Stimulated activated CD8-positive, alpha-beta memory T cell treated with anti-CD3 and anti-CD28 coated beads, Interleukin-15, amount 100 ng/mL, for 4 hours (primary cell): ENCODE measurements around the gene SGK1.
"Not testable (repeated sequence)": the region's sequence is repeated elsewhere in the genome, so short reads cannot be mapped to it uniquely, and the experiment has no call there.

Experiments used
- DNase-seq, 2 donors: peaks; one replicate each; pipeline ENCODE4 v3.0.0-alpha.2; 2020; ENCODE audit warnings: low read depth in 2 of 2

SGK1 gene

DNA sequence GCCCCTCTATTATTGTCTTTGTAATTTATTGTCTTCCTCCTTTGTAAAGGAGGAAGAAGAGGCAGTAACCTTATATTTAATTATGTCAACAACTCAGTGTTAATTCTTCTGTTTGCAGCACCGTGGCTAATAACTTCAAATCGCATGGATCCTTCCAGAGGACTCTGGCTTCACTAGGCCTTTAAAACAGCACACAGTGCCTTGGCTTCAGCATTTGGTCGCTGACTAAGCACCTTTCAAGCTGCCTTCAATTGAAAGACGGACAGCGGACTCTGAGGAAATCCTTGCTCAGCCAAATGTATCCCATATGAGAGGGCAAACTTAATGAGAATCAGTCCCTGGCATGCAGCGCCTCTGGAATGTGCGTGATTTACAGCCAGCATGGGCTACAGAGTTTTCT, 64.2 kb downstream of the SGK1 start:
- no peak for DNase-seq

DNA sequence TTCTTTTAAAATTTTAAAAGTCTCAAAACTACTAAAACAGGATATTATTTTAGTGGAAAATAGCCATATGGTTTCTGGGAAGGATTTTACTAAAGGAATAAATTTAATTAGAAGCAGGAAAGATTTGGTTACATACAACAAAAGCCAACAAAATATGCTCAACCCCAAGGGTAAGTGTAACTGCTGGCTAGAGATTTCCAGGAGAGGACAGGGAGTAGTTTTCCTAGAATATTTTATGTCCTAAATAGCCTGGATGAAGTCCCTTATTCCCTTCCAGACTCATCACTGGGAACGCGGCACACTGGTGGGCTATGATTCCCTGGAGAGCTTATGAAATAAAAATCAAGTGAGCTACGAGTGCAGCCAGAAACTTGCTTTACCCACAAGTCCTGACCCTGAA, 66.6 kb downstream of the SGK1 start:
- DNase-seq: no peak

GRCh38 chr6:134250776-134251175, 67.1 kb downstream of the SGK1 start:
- no peak for DNase-seq

- no peak for DNase-seq
Measured at GRCh38 chr6:134249759-134250602, 67.9 kb downstream of the SGK1 start.

- no peak for DNase-seq
Measured at GRCh38 chr6:134249239-134249758, 68.6 kb downstream of the SGK1 start.

GRCh38 chr6:134247844-134248580, 69.9 kb downstream of the SGK1 start:
- DNase-seq: no peak

DNA sequence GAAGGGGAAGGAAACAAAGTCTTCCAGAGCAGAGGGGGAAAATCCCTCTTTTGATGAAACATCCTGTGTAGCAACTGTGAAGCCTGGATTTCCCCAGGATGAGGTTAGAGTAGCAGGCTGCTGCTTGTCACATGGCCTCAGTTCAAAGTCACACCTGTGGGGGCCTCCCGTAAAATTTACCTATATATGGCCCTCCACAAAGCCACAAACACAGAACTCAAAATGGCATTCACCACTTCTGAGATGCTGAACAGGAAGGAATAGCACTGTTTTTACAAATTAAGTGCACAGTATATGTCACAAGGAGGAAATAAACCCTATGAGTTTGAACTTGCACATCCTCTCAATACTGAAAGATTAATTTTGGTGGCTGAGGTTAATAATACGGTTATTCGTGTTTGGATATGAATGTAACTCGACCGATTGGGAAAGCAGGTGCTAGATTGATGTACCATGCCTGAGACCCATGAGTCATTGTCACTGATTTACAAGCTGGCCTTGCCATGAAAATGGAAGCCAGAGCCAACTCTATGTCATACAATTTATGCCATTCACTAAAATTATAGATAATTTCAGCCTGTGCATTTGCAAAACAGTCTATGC, 70.6 kb downstream of the SGK1 start:
- peak; percentile 16 to 50 for DNase-seq

DNA sequence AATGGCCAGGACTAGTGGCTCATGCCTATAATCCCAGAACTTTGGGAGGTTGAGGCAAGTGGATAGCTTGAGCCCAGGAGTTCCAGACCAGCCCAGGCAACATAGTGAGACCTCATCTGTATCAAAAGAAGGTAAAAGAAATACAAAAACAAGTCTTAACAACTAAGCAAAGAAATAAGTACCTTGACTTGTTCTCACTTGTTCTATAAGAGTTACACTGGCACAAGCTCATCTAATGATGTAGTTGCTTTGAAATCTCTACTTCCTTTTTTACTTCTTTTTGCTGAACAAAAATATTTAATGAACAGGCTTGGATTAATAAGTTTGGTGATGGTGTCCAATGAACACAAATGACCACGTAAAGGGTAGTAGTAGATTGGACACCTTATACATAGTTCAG, 72.2 kb downstream of the SGK1 start:
- DNase-seq: no peak

DNA sequence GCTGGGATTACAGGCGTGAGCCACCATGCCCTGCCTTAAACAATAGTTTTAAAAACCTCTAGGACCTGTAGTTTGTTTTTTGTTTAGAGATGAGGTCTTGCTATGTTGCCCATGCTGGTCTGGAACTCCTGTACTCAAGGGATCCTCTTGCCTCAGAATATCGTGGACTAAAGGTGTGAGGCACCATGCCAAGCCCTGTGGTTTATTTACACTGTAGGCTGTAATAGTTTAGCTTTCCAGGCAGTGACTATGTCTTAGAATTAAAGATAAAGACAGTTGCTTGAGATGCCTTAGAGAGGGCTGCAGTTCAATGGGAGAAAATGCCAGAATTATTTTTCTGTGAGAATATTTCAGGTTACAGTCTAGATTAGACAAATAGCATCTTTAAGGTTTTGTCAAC, 72.9 kb downstream of the SGK1 start:
- no peak for DNase-seq

- peak; percentile 65 to 75 for DNase-seq
Measured at GRCh38 chr6:134240665-134241431, 77.1 kb downstream of the SGK1 start.

GRCh38 chr6:134238960-134239795, 78.7 kb downstream of the SGK1 start:
- DNase-seq: no peak

DNA sequence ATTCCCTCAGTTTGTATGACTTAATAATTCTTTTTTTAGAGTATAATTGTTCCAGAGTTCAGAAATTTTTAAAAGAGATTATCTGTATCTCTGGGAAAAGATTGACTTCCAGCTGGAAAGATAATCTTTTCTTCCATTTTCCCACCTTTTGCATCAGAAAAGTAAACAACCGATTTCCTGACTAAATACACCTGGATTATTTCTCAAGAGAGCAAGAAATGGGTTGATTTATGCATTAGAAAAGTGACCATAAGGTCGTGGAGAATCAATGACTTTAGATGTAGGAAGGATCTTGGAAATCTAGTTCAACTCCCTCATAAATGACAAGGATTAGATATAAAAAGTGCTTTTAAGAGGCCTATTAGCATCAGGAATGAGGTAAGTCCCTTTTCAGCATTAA, 79.9 kb downstream of the SGK1 start:
- DNase-seq: no peak

GRCh38 chr6:134235937-134236751, 81.8 kb downstream of the SGK1 start:
- DNase-seq: no peak

GRCh38 chr6:134235334-134235733, 82.6 kb downstream of the SGK1 start:
- DNase-seq: not testable (repeated sequence)

DNA sequence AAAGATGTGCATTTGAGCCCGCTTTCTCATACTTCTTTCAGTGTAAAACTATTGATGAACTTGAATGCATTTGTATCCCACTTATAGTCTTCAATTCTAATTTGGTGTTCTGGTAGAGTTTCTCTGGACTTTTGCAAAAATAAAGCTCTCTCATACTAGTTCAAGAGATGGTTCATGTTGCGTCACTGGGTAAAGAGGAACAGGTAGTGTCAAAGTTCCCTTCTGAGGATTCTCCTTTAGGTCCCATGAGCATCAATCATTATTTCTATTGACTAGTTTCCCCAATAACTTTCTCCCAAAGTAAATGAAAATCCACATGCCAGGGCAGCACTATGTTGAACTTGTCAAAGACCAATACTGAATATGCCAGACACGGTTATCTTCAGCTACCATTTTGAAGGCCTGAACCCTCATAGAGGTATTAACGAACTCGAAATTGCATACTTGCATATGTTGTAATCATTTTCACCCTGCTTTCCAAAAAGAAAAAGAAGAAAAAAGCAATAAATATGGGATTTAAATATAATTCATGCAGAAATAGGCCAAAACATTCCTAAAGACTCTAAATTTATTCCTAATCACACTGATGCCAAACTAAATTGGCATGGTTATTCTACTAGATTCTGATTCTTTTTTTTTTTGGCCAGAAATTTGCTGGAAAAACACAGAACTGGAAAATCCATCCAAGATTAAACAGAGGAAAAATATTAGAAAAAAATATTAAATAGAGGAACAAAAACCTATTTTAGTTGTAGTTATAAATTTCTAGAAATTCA, 84.5 kb downstream of the SGK1 start:
- no peak for DNase-seq

- DNase-seq: no peak
Measured at GRCh38 chr6:134230940-134231339, 87.0 kb downstream of the SGK1 start.

DNA sequence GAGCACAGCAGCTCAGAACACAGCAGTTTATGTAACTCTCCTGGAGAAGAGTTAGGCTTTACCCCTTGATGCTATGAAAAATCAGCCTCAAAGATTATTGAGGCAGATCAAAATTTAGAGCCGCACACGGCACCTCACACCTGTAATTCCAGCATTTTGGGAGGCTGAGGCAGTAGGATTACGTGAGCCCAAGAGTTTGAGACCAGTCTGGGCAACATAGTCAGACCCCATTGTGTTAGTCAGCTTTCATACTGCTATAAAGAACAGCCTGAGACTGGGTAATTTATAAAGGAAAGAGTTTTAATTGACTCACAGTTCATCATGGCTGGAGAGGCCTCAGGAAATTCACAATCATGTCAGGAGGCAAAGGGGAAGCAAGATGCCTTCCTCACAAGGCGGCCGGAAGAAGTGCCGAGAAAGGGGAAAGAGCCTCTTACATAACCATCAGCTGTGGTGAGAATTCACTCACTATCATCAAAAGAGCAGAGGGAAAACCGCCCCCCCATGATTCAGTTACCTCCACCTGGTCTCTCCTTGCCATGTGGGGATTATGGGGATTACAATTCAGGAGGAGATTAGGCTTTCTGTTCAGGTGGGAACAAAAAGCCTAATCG, 87.7 kb downstream of the SGK1 start:
- DNase-seq: no peak

GRCh38 chr6:134229520-134229919, 88.4 kb downstream of the SGK1 start:
- DNase-seq: no peak
